Muscle of back (tissue), 11 donors: ENCODE results near the gene C10orf95. TPM values are rescaled to one million over a fixed set of nuclear protein-coding genes. Genes with fewer than 3 reads are reported as not detected.

Experiments used
- DNase-seq, 3 donors: peaks; one replicate each; pipeline versions ENCODE4 v3.0.0 to v3.0.0-alpha.2; 2013
- polyA plus RNA-seq, 10 donors: library from polyadenylated mRNA; unstranded; fragments of 120-200 nt; gene quantifications; one replicate each; pipeline ENCODE4 v1.2.1, GENCODE V29; 2013; ENCODE audit not compliant: insufficient read length in 10 of 10

C10orf95 gene
- polyA plus RNA-seq, 10 donors: 0.12 to 0.13 TPM; not detected in 8

DNA sequence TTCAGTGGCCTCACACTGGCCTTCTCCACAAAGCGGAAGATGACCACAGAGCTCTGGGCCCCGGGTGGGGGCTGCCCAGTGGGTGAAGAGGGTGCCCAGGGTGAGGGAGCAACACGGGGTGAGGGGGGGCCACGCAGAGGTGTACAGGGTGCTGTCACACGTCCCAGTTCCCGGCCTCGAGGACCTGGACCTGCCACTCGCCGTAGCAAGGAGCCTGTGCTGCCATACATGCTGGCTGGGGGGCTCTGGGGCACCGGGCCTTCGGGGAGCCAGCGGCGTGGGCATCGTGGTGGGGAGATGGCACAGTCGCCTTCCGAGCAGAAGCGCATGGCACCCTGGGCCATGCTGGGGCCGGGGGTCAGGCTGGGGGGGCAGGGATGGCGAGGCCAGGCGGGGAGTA lies 34.6 kb downstream of the C10orf95 start:
- DNase-seq: no peak

DNA sequence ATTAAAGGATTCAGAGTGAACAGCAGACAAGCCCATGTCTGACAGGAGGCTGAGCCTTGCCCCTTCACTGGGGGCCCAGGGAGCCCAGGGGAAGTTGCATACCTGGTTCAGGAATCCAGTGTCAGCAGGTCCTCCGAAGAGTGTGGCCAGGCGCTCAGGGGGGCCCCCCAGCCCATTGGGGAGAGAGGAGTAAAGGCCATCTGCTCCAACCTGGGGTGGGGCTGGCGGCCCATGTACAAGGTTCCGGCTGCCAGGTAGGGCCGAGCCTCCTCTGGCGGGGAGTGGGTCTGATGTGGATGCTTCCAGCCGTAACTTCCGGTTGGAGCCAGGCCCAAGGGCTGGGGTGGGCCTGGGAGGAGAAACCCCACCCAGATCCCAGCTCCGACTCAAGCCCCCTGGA lies 35.1 kb downstream of the C10orf95 start:
- no peak for DNase-seq

DNA sequence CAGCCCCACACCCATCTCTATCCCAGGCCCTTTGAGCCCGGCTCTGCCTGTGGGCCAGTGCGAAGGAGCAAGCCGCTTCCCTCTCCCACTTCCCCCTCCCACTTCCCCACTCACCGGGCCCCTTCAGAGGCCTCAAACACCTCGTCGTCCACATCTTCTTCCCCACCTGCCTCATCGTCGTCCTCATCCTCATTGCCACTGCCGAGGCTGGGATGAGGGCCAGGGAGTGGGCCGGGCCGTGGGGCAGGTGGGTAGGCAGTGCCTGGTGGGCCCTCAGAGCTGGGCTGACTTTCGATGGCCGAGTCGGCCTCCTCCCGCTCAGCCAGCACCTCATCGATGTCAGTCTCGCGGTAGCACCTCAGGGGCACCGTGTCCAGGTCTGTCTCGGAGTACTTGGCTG lies 36.6 kb downstream of the C10orf95 start:
- DNase-seq: no peak

DNA sequence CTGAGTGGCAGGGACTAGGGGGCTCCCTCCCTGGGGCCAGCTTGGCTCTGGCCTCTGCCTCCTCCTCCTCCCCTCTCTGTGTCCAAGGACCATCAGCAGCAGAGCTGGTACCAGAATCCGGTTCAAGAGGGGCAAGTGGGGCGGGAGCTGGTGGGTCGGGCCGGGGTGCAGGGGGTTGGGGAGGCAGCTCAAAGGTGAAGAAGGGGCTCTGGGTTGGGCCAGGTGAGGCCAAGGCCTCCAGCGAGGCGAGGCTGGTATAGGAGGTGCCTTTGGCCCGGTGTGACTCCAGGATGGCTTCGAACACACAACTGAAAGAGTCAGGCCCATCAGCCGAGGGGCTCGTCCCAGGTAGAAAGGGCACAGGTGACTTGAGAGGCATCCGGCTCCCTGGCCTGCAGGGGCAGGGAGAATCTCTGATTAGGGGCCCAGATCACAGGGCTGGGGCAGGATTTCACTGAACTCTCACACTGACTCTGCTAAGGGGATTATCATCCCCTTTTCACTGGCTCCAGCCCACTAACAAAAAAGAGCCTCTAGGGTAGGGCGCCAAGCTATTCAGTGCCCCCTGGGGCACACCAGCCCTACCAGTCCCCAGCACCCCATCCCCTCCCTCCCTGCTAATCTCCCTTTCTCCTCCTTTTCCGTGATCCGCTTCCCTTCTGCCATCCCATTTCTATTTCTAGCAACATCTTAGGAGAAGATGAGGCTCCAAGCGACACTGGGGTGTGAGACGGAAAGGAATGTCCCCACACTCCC lies 37.4 kb downstream of the C10orf95 start:
- DNase-seq: no peak

DNA sequence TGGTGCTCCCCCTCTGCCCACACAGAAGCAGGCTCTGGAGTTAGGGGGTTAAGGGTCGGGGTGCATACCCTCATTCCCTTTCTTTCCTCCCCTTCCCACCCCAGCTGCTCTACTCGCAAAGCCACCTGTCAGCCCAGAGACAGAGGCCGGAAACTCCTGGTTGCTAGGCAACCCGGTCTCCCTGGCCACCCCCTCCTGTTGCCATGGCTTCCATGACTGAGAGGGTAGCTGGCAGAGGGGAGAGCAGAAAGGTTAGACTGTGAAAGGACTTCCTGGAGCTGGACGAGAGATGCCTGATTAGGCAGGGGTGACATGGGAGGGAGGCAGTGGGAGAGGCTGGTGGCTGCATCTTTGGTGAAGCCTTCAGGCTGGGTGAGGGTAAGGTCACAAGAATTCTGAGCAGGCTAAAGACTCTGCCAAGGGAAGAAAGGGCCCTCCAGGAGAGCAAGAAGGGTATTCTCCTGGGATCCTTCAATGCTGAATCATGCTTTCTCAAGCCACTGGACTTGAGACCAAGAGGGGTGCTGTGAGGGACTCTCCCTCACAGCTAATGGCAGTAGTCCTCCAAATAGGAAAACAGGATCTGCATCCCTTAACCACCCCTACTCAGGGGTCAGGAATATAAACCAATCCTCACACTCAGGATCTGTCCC lies 38.2 kb downstream of the C10orf95 start:
- no peak for DNase-seq

DNA sequence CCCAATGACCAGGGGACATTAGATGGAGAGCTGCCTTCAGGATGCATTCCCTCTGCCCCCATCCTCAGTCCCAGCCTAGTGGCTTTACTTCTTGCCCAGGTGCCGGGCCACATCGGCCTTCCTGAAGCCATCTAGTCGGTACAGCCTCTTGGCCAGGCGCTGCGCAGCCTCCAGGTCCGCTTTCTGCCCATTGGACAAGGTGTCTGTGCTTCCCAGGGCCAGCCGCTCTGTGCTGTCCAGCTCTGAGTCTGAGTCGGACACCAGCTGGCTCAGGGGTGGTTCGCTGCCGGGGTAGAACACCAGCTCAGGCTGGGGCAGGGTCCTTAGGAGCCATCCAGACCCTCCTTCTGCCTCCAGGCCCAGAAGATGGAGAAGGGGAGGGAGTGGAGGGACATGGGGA lies 39.0 kb downstream of the C10orf95 start:
- DNase-seq: no peak

DNA sequence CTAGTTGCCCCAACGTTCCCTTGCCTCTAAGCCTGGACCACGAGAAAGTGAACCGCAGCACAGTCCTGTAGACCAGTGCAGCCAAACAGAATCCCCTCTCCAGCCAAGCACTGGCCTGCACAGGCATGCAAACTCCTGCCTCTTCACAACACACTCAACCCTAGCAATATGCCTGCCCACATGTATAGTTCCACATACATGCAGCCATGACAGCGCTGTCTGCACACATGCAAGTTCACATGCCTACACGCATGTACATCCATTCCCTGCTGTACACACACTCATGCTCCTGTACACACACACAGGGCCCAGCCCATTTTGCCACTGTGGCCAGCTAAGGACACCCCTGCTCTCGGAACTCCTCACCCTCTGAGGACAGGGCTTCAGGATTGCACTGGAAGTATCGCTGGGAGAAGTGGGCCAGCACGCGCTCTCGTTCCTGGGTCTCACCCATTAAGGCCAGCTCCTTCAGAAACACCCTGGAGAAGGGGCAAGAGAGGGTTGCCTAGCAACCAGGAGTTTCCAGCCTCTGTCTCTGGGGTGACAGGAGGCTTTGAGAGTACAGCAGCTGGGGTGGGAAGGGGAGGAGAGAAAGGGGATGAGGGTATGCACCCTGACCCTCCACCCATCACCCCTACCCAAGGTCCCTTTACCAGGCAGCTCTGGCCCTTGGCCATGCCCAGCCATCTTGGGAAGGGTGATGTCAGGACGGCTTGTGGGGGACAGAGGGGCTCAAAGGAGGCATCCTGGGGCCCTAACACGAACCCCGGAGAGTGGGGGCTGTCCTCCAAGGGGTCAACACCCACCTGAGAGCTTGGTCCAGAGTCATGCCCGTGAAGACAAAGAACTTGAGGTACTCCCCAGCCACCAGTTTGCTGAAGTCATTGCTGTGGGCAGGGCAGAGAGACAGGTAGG lies 39.7 kb downstream of the C10orf95 start:
- no peak for DNase-seq

DNA sequence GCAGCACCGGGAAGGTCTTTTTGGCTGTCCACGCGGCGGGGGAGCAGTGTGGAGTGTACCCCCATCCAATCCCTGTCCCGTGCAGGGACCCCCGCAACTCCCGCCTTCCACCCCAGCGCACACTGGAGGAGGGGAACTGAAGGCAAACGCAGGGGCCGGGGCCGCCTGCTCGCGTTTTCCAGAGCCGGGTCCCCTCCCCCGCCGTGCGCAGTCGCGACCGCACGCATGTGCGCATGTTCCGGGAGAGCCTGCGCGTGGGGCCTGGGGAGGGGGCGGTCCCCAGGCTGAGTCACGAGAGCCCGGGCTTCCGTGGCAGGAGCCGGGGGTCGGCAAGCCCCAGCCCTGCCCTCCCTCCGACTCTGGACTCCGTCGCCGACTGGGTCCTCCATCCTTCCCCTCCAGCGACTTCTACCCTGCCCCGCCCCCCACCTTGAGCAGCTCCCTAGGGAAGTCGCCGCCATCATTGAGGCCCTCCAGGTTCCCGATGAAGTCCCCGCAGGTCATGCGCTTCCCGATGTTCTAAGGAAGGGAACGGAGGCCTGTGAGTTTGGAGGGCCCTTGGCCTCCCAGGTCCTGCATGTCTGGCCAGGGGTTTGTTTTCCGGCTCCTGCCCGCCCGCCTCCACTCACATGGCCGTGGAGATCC lies 40.8 kb downstream of the C10orf95 start:
- peak in 2 of 3 donors; percentile 76 to 90 for DNase-seq

DNA sequence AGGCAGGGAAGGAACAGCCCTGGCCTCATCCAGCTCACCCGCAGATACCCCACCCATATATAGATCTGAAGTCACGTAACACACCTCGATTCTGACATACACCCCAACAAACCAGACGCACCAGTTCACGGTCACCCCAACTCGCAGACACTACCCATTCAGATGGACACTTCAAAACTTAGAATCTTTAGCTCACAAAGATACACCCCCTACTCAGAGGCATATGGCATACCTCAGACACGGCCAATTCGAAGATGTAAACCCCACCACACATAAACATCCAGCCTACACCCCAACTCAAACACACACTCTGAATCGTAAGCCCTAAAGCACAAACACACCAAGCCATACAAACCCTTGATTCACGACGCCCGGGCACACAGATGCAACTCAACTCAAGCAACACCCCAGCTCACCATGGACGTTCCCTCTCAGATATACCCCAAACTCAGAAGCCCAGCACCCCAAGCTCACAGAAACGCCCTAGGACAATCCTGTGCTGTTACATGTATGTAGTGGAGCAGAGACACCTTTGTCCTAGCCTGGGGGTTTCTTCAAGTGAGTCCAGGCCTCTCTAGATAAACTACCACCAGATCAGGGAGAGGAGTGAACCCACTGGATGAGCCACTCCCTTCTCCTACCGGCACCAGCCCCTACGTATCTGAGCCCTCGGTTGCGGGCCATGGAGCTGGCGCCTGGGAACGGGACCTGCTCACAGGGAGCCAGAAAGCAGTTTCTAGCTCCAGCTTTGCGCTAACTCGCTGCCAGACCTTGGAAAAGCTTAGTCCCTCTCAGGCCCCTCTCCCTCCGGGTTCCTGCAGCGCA lies 41.5 kb downstream of the C10orf95 start:
- DNase-seq: no peak

DNA sequence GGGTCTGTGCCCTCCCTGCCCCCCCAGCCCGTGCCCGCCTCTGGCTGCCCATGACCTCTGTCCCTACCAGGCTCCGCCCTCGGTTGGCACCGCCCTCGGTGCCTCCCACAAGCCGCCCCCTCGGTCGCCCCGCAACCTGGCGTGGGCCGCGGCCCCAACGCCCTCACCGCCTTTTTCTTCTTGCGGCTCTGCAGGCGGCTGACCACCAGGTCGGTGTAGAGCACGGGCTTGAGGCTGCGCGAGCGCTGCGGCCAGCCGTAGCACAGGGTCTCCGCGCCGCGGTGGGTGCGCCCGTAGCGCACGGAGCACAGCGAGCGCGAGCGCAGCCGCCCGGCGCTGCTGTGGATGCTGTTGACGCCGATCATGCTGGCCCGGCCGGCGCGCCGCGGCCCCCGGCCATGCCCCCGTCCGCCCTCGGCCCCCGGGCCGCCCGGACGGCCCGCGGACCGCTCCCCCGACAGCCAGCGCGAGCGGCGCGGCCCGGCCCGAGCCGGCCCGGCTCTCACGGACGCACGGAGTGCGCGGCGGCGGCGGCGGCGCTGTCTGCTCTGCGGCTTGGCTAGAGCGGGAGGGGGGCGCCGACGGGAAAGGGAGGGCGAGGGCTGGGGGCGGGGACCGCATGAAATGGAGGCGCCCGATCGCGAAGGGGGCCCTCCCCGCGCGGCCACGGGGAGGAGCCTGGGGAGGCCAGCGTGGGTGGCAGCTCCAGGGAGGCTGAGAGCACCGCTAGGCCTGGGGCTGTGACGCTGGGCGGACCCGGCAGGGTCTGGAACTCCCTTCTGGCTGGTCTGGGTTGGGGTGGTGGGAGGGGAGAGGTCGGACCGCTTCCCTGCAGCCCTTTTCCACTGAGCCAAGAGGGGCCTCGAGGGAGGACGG lies 42.4 kb downstream of the C10orf95 start:
- peak; percentile 32 to 88 (median 69) for DNase-seq

DNA sequence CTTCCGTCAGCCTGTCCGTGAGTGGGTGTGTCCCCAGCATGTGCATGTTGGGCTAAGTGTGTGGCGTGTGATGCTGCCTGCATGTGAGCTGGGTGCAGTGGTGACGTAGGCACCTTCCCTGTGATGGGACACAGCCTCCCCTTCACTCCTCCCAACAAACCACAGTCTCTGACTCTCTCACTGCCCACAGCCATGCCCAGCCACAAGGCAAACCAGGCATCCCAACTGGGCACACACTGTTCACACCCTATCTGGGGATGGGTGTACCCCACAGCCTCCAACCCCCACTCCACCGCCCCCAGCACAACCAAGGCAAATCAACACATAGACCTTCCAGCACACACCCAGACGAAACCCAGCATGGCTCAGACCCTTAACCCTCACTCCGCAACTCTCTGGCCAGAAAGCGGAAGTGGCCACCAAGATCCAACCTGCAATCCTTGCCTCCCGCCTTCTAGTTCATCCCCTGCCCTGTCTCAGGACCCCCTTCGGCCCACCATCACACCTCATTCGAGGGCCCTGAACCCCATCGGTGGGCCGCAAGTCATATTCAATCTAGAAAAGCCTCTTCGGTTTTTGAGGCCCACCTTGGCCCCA lies 43.1 kb downstream of the C10orf95 start:
- DNase-seq: no peak

DNA sequence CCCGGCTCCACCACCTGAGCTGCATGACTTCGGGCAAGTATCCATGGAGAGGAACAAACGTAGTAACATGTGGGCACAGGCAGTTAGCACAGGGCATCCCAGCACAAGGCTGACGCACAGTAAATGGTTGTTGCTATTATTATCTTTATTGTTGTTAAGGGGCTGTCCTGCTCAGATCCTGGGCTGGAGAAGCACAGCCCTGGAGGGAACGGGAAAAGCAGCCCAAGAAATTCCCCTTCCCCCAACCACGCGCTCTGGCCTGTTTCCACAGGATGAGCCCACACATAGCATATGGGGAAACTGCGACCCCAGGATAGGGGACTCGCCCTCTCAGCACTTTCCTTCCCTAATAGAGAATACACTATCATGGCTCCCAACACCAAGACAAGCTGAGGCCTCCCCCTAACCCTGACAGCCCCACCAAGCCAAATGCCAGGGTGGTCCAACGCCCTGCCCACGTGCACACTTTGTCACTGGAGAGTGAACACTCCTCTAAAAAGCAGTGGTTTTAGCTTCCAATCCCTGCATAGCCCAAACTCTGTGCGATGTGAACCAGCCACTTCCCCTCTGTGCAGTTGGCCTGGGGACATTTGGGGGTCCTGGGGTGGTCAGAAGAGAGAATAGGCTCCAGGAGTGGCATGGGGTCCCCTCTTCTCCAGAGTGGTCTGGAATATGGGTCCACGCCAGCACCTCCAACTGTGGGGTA lies 43.8 kb downstream of the C10orf95 start:
- no peak for DNase-seq

DNA sequence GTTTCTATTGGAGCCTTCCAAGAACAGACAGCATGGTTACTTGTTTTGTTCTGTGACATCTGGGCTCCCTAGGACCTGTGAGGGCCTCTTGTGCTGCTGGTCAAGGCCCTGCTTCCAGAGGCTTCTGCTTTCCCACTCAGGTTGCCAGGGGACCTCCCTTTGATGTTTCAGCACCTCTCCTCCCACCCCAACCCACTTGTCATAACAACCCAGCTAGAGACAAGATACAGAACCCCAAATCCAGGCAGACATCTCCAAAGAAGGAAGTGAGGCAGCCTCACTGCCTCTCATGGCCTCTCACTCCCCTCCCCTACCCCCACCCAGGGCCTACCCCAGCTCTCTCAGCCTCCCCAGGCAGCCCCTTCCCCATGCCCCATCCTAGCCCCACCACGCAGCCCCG lies 44.5 kb downstream of the C10orf95 start:
- no peak for DNase-seq

DNA sequence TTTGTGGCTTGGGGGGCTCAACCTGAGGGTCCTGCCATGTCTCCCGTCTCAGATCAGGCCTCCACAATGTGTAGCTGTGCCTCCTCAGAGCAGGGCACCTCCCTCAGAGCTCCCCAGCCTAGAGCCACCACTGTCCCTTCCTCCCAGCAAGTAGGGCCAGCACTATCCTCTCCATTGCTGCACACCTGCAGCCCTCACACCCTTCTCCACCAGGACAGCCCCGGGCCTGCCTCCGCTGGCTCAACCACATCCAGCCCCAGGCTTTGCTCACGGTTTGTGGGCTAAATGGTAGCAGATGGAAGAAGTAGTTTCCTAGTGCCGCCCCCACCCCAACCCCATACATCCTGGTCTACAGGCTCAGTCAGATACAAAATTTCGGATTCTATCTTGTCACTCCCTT lies 45.7 kb downstream of the C10orf95 start:
- no peak for DNase-seq

DNA sequence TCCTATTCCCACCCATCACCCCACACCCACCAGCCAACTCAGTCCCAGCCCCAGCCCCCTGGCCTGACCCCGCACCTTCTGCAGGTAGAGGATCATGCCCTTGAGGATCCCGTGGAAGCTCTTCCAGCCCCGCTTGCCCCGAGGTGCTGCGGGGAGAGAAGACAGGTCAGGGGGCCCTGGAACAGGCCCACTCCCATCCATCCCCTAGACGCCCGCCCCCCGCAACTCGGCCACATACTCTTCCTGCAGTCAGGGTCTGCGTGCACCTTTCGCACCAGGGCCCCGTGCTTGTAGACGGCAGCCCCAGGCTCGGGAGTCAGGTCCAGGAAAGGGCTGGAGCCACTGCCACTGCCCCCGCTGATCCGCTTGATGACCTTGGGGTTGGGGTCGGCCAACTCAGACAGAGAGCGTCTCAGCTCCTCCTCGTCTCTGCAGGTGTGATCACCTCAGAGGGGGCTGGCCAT lies 46.2 kb downstream of the C10orf95 start:
- DNase-seq: no peak

DNA sequence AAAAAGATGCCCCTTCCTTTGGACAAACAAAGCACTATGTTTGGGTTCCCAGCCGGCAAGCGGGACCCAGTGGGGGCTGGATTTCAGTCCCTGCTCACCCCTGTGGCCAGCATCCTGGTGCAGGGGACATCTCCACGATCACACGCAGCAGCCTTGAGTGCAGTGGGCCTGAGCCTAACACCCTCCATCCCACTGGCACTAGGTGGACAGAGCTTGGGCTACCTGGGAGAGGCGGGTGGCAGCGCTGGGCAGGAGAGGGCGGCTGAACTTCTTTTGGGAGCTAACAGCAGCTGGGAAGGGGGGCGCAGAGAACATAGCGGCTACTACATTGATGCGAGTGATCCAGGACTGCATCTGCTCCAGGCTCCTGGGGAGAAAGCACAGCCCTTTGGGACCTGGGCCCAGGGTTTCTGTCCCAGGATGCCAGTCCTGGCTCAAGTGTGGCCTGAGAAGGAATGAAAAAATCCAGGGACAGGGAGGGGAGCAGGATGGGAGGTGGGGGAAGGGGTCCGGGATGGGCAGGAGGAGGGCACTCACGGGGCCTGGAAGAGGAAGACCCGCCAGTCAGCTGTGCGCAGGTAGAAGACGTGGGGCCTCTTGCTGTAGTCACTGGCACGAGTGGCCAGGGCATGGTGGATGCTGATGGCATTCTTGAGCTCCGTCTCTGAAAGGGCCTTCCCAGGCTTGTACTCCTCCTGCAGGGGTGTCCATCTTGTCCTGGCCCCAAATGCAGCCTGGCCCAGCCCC lies 46.8 kb downstream of the C10orf95 start:
- DNase-seq: no peak

DNA sequence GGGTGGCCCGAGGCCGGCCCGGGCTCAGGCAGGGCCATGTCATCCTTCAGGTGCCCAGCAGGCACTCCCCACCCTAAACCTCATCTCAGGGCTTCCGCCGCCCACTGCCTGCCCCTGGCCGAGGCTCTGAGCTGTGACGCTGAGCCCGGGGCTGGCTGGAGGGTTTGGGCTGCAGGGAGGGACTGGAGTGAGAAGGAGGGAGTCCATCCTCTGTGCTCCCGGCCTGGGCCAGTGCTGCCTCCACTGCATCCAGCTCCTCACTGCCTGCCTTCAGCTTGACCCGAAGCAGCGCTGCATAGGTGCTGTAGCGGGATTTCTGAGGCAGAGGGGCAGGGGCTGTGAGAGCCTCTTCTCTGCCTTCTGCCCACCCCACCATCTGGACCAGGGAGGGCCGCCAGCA lies 48.2 kb downstream of the C10orf95 start:
- DNase-seq: no peak

DNA sequence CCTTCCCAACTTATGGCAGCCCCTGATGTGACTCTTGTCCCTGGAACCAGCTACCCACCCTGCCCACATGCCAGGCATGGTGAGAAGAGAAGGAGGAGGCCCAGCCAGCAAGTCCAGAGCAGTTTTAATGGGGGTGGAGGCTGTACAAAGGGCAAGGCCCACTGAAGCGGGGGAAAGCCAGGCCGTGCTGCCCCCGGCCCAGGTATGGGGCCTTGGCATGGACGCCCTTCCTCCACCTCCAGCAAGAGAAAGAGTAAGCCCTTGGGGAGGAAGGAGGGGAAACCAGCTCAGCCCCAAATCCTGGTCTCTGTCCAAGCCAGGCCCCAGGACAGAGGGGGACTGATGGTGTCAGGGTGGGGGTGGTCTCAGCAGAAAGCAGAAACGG lies 48.8 kb downstream of the C10orf95 start:
- no peak for DNase-seq
